ENCODE results near the gene ENDOV.

The ENDOV gene

DNA sequence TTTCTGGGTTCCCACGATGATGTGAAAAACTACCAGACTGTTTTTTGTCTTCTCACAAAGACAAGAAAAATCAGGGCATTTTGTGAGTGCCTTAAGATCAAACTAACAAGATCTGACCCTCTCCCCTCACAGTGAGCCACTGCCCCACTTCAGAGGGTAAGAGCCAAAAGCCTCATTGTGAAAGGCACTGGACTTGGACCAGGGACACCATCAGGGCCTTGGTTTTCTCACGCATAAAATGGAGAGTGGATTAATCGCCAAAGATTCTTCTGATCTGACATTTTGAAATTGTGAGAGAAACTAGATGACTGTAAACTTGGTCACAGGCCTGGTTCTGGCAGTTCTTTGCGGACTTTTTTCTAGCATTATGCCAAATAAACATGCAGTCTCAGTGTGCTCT lies 21.0 kb upstream of the ENDOV start:
- Histone ChIP-seq H3K14ac (ENCODE audit: low read length in 2 of 2) (no peak overlapping the region), H3K27ac (ENCODE audit: low read length, poor library complexity, severe bottlenecking) (no peak overlapping the region), H4K8ac (ENCODE audit: low read length) (no peak overlapping the region), H3K4me1 (ENCODE audit: control insufficient read depth, insufficient read depth, low read depth, low read length) (no peaks in the 10 kb centered on the region), H2AFZ (ENCODE audit: low read depth, low read length) (no peak overlapping the region), H2BK12ac (ENCODE audit: low read length in 2 of 2) (no peak overlapping the region), H2BK120ac (ENCODE audit: low read depth, low read length) (no peak overlapping the region), H3K79me1 (replicated peaks; ENCODE audit: low read length, poor library complexity, severe bottlenecking) (peaks cover 11% of the 10 kb centered on the region), H2BK15ac (ENCODE audit: low read depth, poor library complexity, severe bottlenecking) (no peak overlapping the region), H3K9me3 (ENCODE audit: control insufficient read depth, low read length) (no peaks in the 10 kb centered on the region), H3K4me2 (ENCODE audit: low read length, poor library complexity, severe bottlenecking) (no peak overlapping the region), H3K18ac (ENCODE audit: low read depth in 1 of 2, low read length in 2 of 2) (no peak overlapping the region), H3K27me3 (ENCODE audit: control insufficient read depth in 1 of 2, insufficient read depth in 1 of 2, low read length in 2 of 2) (no peaks in the 10 kb centered on the region), H2AK5ac (ENCODE audit: low read length, severe bottlenecking) (no peak overlapping the region), H3K4me3 (ENCODE audit: insufficient read depth in 1 of 2, low read depth in 1 of 2, low read length in 2 of 2) (no peak overlapping the region), H3K36me3 (ENCODE audit: control insufficient read depth in 1 of 2, insufficient read depth in 2 of 2, low read depth in 1 of 2, low read length in 2 of 2) (peaks cover 43 to 69% of the 10 kb centered on the region in 2 experiments), H3K4ac (ENCODE audit: low read depth in 1 of 2, low read length in 2 of 2) (no peak overlapping the region), H4K91ac (ENCODE audit: low read length) (no peak overlapping the region), H3K9ac (ENCODE audit: low read length) (no peak overlapping the region), H2BK5ac (ENCODE audit: low read depth, low read length, poor library complexity, severe bottlenecking) (no peak overlapping the region), H3K23ac (ENCODE audit: low read length in 2 of 2) (no peak overlapping the region)
- DNase-seq, result no peak
- WGBS, result 97% methylated on average over 4 of the region's 4 CpGs

DNA sequence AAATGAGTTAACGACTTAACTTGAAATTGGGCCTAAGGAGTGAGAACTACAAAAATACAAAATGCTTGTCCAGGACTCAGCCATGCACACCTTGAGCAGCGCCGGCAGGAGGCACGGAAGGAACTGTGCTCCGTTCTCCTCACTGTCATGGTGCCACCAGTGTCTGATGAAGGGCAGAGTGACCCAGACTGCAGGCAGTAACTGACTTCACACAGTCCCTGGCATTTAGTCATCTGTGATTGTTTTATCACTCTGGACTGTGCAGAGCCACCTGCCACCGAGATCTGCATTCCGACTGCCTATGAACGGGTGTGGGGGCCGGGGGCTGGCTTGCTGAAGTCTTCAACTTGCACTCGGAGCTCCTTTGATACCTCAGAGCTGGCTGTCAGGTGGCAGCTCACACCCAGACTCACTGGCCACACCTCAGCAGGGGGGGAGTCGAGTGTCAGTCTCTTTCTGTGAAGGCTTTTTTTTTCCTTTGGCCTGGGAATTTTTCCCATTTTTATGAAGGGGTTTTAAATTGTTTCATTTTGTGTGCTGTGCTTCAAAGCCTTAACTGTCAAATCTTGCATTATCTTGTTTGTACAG lies 20.2 kb upstream of the ENDOV start:
- Histone ChIP-seq H3K9ac (ENCODE audit: low read length) (no peak overlapping the region), H3K4me2 (ENCODE audit: low read length, poor library complexity, severe bottlenecking) (no peak overlapping the region), H3K18ac (ENCODE audit: low read depth in 1 of 2, low read length in 2 of 2) (no peak overlapping the region), H3K27ac (ENCODE audit: low read length, poor library complexity, severe bottlenecking) (no peak overlapping the region), H3K4me1 (ENCODE audit: control insufficient read depth, insufficient read depth, low read depth, low read length) (no peaks in the 10 kb centered on the region), H3K27me3 (ENCODE audit: control insufficient read depth in 1 of 2, insufficient read depth in 1 of 2, low read length in 2 of 2) (no peaks in the 10 kb centered on the region), H3K23ac (ENCODE audit: low read length in 2 of 2) (no peak overlapping the region), H3K14ac (ENCODE audit: low read length in 2 of 2) (no peak overlapping the region), H2BK15ac (ENCODE audit: low read depth, poor library complexity, severe bottlenecking) (no peak overlapping the region), H2AFZ (ENCODE audit: low read depth, low read length) (no peak overlapping the region), H2BK5ac (ENCODE audit: low read depth, low read length, poor library complexity, severe bottlenecking) (no peak overlapping the region), H2AK5ac (ENCODE audit: low read length, severe bottlenecking) (no peak overlapping the region), H3K4me3 (ENCODE audit: insufficient read depth in 1 of 2, low read depth in 1 of 2, low read length in 2 of 2) (no peak overlapping the region), H3K36me3 (ENCODE audit: control insufficient read depth in 1 of 2, insufficient read depth in 2 of 2, low read depth in 1 of 2, low read length in 2 of 2) (peaks cover 35 to 62% of the 10 kb centered on the region in 2 experiments), H3K9me3 (ENCODE audit: control insufficient read depth, low read length) (no peaks in the 10 kb centered on the region), H3K4ac (ENCODE audit: low read depth in 1 of 2, low read length in 2 of 2) (no peak overlapping the region), H2BK120ac (ENCODE audit: low read depth, low read length) (no peak overlapping the region), H4K91ac (ENCODE audit: low read length) (no peak overlapping the region), H2BK12ac (ENCODE audit: low read length in 2 of 2) (no peak overlapping the region), H3K79me1 (replicated peaks; ENCODE audit: low read length, poor library complexity, severe bottlenecking) (peaks cover 11% of the 10 kb centered on the region), H4K8ac (ENCODE audit: low read length) (no peak overlapping the region)
- 86% methylated on average over 11 of the region's 11 CpGs for WGBS
- no peak for DNase-seq

DNA sequence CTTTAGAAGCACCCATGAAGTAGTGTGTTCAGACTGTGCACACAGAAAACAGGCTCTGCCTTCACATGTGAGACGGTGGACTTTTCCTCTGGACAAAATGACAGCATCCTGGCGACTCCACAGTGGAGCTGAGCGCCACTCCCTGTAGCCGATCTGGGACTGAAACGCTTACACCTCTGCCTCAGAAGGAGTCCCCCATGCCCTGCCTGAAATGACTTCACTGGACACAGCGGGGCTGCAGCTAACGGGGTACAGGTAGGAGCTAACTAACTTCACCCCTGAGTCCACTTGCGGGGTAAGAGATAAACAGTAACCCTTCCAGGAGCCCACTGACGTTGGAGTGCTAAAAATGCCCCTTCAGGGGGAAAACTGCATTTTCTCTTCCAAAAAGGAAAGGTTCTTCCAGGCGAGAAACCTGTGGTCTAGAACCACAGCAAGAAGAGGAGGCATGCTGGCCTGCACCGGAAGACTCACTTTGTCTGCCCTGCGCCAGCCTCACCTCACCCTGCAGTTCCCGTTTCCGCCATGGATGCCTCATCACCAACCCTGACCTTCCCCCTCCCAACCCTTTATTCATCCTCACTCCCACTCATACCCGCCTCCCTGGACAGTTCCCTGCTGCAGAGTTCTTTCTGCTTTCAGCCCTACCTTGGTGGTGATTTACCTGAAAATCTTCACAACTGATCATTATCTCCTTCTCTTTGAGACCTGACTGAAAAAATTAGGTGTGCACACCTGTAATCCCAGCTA lies 19.4 kb upstream of the ENDOV start:
- no peak overlapping the region for H4K8ac ChIP-seq (ENCODE audit: low read length)
- H3K9me3 ChIP-seq (ENCODE audit: control insufficient read depth, low read length), result no peaks in the 10 kb centered on the region
- no peak overlapping the region for H2BK12ac ChIP-seq (ENCODE audit: low read length in 2 of 2)
- peaks cover 8% of the 10 kb centered on the region for H3K79me1 ChIP-seq (replicated peaks; ENCODE audit: low read length, poor library complexity, severe bottlenecking)
- no peaks in the 10 kb centered on the region for H3K4me1 ChIP-seq (ENCODE audit: control insufficient read depth, insufficient read depth, low read depth, low read length)
- no peak overlapping the region for H3K9ac ChIP-seq (ENCODE audit: low read length)
- WGBS, result 87% methylated on average over 15 of the region's 15 CpGs
- no peak for DNase-seq
- H2AFZ ChIP-seq (ENCODE audit: low read depth, low read length), result no peak overlapping the region
- H2BK5ac ChIP-seq (ENCODE audit: low read depth, low read length, poor library complexity, severe bottlenecking), result no peak overlapping the region
- H3K14ac ChIP-seq (ENCODE audit: low read length in 2 of 2), result no peak overlapping the region
- no peak overlapping the region for H3K18ac ChIP-seq (ENCODE audit: low read depth in 1 of 2, low read length in 2 of 2)
- H3K36me3 ChIP-seq (ENCODE audit: control insufficient read depth in 1 of 2, insufficient read depth in 2 of 2, low read depth in 1 of 2, low read length in 2 of 2), result peaks cover 29 to 53% of the 10 kb centered on the region in 2 experiments
- H3K23ac ChIP-seq (ENCODE audit: low read length in 2 of 2), result no peak overlapping the region
- H2BK15ac ChIP-seq (ENCODE audit: low read depth, poor library complexity, severe bottlenecking), result no peak overlapping the region
- H3K27me3 ChIP-seq (ENCODE audit: control insufficient read depth in 1 of 2, insufficient read depth in 1 of 2, low read length in 2 of 2), result no peaks in the 10 kb centered on the region
- no peak overlapping the region for H3K4me3 ChIP-seq (ENCODE audit: insufficient read depth in 1 of 2, low read depth in 1 of 2, low read length in 2 of 2)
- no peak overlapping the region for H4K91ac ChIP-seq (ENCODE audit: low read length)
- H3K4me2 ChIP-seq (ENCODE audit: low read length, poor library complexity, severe bottlenecking), result no peak overlapping the region
- no peak overlapping the region for H3K27ac ChIP-seq (ENCODE audit: low read length, poor library complexity, severe bottlenecking)
- no peak overlapping the region for H2AK5ac ChIP-seq (ENCODE audit: low read length, severe bottlenecking)
- no peak overlapping the region for H2BK120ac ChIP-seq (ENCODE audit: low read depth, low read length)
- no peak overlapping the region for H3K4ac ChIP-seq (ENCODE audit: low read depth in 1 of 2, low read length in 2 of 2)

DNA sequence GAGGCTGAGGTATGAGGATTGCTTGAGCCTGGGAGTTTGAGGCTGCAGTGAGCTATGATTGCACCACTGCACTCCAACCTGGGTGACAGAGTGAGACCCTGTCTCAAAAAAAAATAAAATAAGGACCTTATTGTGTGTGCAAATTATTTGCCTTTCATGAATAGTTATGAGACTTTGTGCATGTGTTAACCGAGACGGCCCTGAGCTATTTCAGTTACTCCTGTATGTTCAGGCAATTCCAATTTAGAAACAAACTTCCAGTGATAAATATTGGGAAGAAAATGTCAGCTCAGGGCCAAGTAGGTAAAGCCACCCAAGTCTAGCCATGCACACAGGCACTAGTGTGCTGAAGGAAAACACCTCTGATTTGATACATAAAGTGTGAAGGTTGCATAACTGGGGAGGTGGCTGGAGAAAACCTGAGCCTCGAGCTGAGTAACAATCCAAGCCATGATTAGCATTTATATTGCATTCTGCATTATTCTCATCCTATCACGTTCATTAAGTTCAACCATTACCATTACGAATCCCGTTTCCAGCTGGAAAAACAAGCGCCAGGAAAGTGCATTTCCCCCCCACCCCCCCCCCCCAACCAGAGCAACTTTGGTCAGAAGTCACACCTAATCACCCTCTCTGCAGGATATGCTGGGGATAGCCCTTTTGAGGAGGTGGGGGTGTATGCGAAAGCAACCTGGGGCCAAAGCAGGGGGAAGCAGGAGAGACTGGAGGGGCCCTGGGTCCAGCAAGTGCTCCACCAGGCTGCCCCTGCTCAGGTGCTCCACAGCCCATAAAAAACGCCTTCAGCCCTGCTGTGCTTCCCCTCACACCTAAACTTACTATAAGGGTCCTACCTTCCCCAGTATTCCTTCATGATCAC lies 18.6 kb upstream of the ENDOV start:
- H2BK5ac ChIP-seq (ENCODE audit: low read depth, low read length, poor library complexity, severe bottlenecking), result no peak overlapping the region
- H3K36me3 ChIP-seq (ENCODE audit: control insufficient read depth in 1 of 2, insufficient read depth in 2 of 2, low read depth in 1 of 2, low read length in 2 of 2), result peaks cover 25 to 45% of the 10 kb centered on the region in 2 experiments
- no peak overlapping the region for H2BK15ac ChIP-seq (ENCODE audit: low read depth, poor library complexity, severe bottlenecking)
- H2BK120ac ChIP-seq (ENCODE audit: low read depth, low read length), result no peak overlapping the region
- no peak overlapping the region for H3K4me3 ChIP-seq (ENCODE audit: insufficient read depth in 1 of 2, low read depth in 1 of 2, low read length in 2 of 2)
- H4K91ac ChIP-seq (ENCODE audit: low read length), result no peak overlapping the region
- H3K4me1 ChIP-seq (ENCODE audit: control insufficient read depth, insufficient read depth, low read depth, low read length), result no peaks in the 10 kb centered on the region
- no peak overlapping the region for H3K18ac ChIP-seq (ENCODE audit: low read depth in 1 of 2, low read length in 2 of 2)
- no peak overlapping the region for H2AFZ ChIP-seq (ENCODE audit: low read depth, low read length)
- H2AK5ac ChIP-seq (ENCODE audit: low read length, severe bottlenecking), result no peak overlapping the region
- H3K4ac ChIP-seq (ENCODE audit: low read depth in 1 of 2, low read length in 2 of 2), result no peak overlapping the region
- H3K23ac ChIP-seq (ENCODE audit: low read length in 2 of 2), result no peak overlapping the region
- H3K79me1 ChIP-seq (replicated peaks; ENCODE audit: low read length, poor library complexity, severe bottlenecking), result peaks cover 8% of the 10 kb centered on the region
- H3K4me2 ChIP-seq (ENCODE audit: low read length, poor library complexity, severe bottlenecking), result no peak overlapping the region
- no peak overlapping the region for H4K8ac ChIP-seq (ENCODE audit: low read length)
- H3K14ac ChIP-seq (ENCODE audit: low read length in 2 of 2), result no peak overlapping the region
- H3K9me3 ChIP-seq (ENCODE audit: control insufficient read depth, low read length), result no peaks in the 10 kb centered on the region
- H3K27me3 ChIP-seq (ENCODE audit: control insufficient read depth in 1 of 2, insufficient read depth in 1 of 2, low read length in 2 of 2), result no peaks in the 10 kb centered on the region
- no peak overlapping the region for H3K27ac ChIP-seq (ENCODE audit: low read length, poor library complexity, severe bottlenecking)
- no peak for DNase-seq
- 79% methylated on average over 9 of the region's 9 CpGs for WGBS
- H3K9ac ChIP-seq (ENCODE audit: low read length), result no peak overlapping the region
- H2BK12ac ChIP-seq (ENCODE audit: low read length in 2 of 2), result no peak overlapping the region
